GM12878 (cell line): ENCODE results near the gene CHTOP. TPM values are rescaled to one million over a fixed set of nuclear protein-coding genes. Genes with fewer than 3 reads are reported as not detected.

ENCODE experiments used
- ATAC-seq: fragments of 200-7000 bp; cut with Tn5 transposase; 3 replicates; pipeline ENCODE4 v1.9.1; 2020; ENCODE audit warnings: mild to moderate bottlenecking, moderate library complexity
- BruUV-seq: library from RNA; stranded (reverse); fragments of 400-500 nt; replicated peaks from 2 replicates; lab custom pipeline; 2021; lab: Mats Ljungman, UMichigan
- CTCF ChIA-PET: fragments of 300-600 bp; sonication (Branson Sonifier 250); formaldehyde crosslinking; extraction: SDS; loops from one replicate; lab custom pipeline; 2021; ENCODE audit warnings: inconsistent platforms; lab: Yijun Ruan, JAX
- POLR2A ChIA-PET: fragments of 350-600 bp; formaldehyde crosslinking; extraction: SDS; loops from one replicate; lab custom pipeline; 2021; ENCODE audit warnings: inconsistent platforms; lab: Charles Lee
- RAD21 ChIA-PET: fragments of 300-600 bp; sonication (Branson Sonifier 250); formaldehyde crosslinking; loops from one replicate; lab custom pipeline; 2023; ENCODE audit warnings: antibody characterized with exemption; ENCODE audit not compliant: unreplicated experiment; lab: Charles Lee
- SMC1A ChIA-PET: fragments of 300-600 bp; sonication (Branson Sonifier 250); formaldehyde crosslinking; loops from one replicate; lab custom pipeline; 2023; ENCODE audit not compliant: unreplicated experiment, uncharacterized antibody; lab: Charles Lee
- DNase-seq: peaks from one replicate; pipeline ENCODE4 v3.0.0-alpha.2; 2011; ENCODE audit warnings: low read depth, low spot score
- FAIRE-seq: peaks from 3 replicates; lab custom pipeline; 2011; peaks lifted over from hg19 to GRCh38; lab: Jason Lieb, UNC
- H2AFZ ChIP-seq: 2 replicates; pipeline ENCODE4 v1.6.0; 2011; ENCODE audit warnings: low read depth, low read length, control low read depth; ENCODE audit not compliant: control insufficient read depth
- H3K27ac ChIP-seq: 2 replicates; pipeline ENCODE4 v1.5.1; 2011; ENCODE audit warnings: control low read depth; ENCODE audit not compliant: control insufficient read depth, insufficient read depth
- H3K27me3 ChIP-seq, 2 experiments: replicated peaks in 1 of 2; 2 replicates each; pipeline versions ENCODE4 v1.6.0 to v1.6.1; 2011; ENCODE audit warnings: low read length in 1 of 2; ENCODE audit not compliant: control insufficient read depth in 2 of 2, insufficient read depth in 2 of 2
- H3K36me3 ChIP-seq, 2 experiments: 2 replicates each; pipeline ENCODE4 v1.5.1; 2011; ENCODE audit warnings: low read length in 1 of 2; ENCODE audit not compliant: control insufficient read depth in 2 of 2, insufficient read depth in 2 of 2
- H3K4me1 ChIP-seq: 2 replicates; pipeline ENCODE4 v1.6.1; 2011; ENCODE audit warnings: mild to moderate bottlenecking, low read length, moderate library complexity, mixed read lengths; ENCODE audit not compliant: control insufficient read depth, insufficient read depth
- H3K4me2 ChIP-seq: 2 replicates; pipeline ENCODE4 v1.6.0; 2011; ENCODE audit warnings: control low read depth; ENCODE audit not compliant: control insufficient read depth, insufficient read depth
- H3K4me3 ChIP-seq: fragments of 200-600 bp; sonication (generic); 2 replicates; pipeline ENCODE4 v1.5.1; 2016
- H3K79me2 ChIP-seq: 2 replicates; pipeline ENCODE4 v1.6.0; 2011; ENCODE audit warnings: low read length; ENCODE audit not compliant: control insufficient read depth, insufficient read depth
- H3K9ac ChIP-seq: 2 replicates; pipeline ENCODE4 v1.8.0; 2011; ENCODE audit warnings: low read length, control low read depth, mixed read lengths; ENCODE audit not compliant: control insufficient read depth, insufficient read depth
- H3K9me3 ChIP-seq: replicated peaks from 3 replicates; pipeline ENCODE4 v1.5.1; 2011; ENCODE audit warnings: mild to moderate bottlenecking, low read length; ENCODE audit not compliant: control insufficient read depth, insufficient read depth
- H4K20me1 ChIP-seq: 2 replicates; pipeline ENCODE4 v1.6.0; 2011; ENCODE audit not compliant: control insufficient read depth, insufficient read depth
- ATF7 ChIP-seq: fragments of 450-650 bp; IDR thresholded peaks from 2 replicates; pipeline ENCODE4 v1.6.1; 2016; ENCODE audit warnings: low read depth, mild to moderate bottlenecking
- BMI1 ChIP-seq: fragments of 450-650 bp; IDR thresholded peaks from 2 replicates; pipeline ENCODE4 v1.6.1; 2016; ENCODE audit warnings: mild to moderate bottlenecking, moderate library complexity, borderline replicate concordance
- HDGF ChIP-seq: fragments of 450-650 bp; IDR thresholded peaks from 2 replicates; pipeline ENCODE4 v1.6.1; 2016; ENCODE audit warnings: antibody characterized with exemption
- JUNB ChIP-seq: IDR thresholded peaks from 2 replicates; pipeline ENCODE4 v1.6.1; 2016; ENCODE audit warnings: antibody characterized with exemption, mild to moderate bottlenecking
- MTA2 ChIP-seq: fragments of 450-650 bp; IDR thresholded peaks from 2 replicates; pipeline ENCODE4 v1.6.1; 2016; ENCODE audit warnings: low read depth, mild to moderate bottlenecking, moderate library complexity
- NBN ChIP-seq: fragments of 450-650 bp; IDR thresholded peaks from 2 replicates; pipeline ENCODE4 v1.6.1; 2016
- NFXL1 ChIP-seq: fragments of 450-650 bp; IDR thresholded peaks from 2 replicates; pipeline ENCODE4 v1.6.1; 2017; ENCODE audit warnings: antibody characterized with exemption, mild to moderate bottlenecking, borderline replicate concordance
- NR2C1 ChIP-seq: fragments of 450-650 bp; IDR thresholded peaks from 2 replicates; pipeline ENCODE4 v1.6.1; 2017; ENCODE audit warnings: antibody characterized with exemption, mild to moderate bottlenecking, moderate library complexity
- RB1 ChIP-seq: fragments of 450-650 bp; formaldehyde crosslinking; IDR thresholded peaks from 2 replicates; pipeline ENCODE4 v1.6.1; 2017; ENCODE audit warnings: mild to moderate bottlenecking, borderline replicate concordance
- SUPT20H ChIP-seq: IDR thresholded peaks from 2 replicates; pipeline ENCODE4 v1.6.1; 2011; ENCODE audit warnings: low read depth, mild to moderate bottlenecking, low read length, moderate library complexity, borderline replicate concordance; ENCODE audit not compliant: control insufficient read depth
- SUZ12 ChIP-seq: fragments of 200-600 bp; sonication (generic); IDR thresholded peaks from one replicate; pipeline ENCODE4 v1.6.1; 2018; ENCODE audit warnings: antibody characterized with exemption, mild to moderate bottlenecking; ENCODE audit not compliant: unreplicated experiment
- WGBS: methylation state at CpG from one replicate; pipeline ENCODE4 v1.1.6; 2016; ENCODE audit warnings: low lambda C conversion rate; ENCODE audit not compliant: insufficient replicate concordance, insufficient coverage; ENCODE audit errors: missing lambda C conversion rate; 5-methylcytosine and 5-hydroxymethylcytosine counted together
- in situ Hi-C: fragments of 300-500 bp; cut with MboI; formaldehyde crosslinking; loops from 9 replicates; pipeline ENCODE4 v1.14.3; 2018; ENCODE audit warnings: mixed read lengths
- intact Hi-C: fragments of 100-400 bp; cut with micrococcal nuclease; formaldehyde crosslinking; loops from one replicate; pipeline ENCODE4 v1.14.2; 2022; ENCODE audit not compliant: unreplicated experiment
- polyA plus RNA-seq, 11 experiments: library from polyadenylated mRNA; depleted of rRNA in 4 of 11; unstranded in 6 of 11; stranded (reverse) in 5 of 11; fragments of >200 nt; fragmentation: Nextera tagmentation in 4 of 11; fragmentation: Illumina TruSeq in 1 of 11; extraction: Ambion mirVana in 4 of 11; extraction: Trizol in 1 of 11; gene quantifications; 1 replicate in 1 of 11; 2 replicates in 10 of 11; pipeline versions ENCODE4 v1.2.1 to v1.2.3, GENCODE V29; 2011 to 2016; ENCODE audit warnings: inconsistent platforms in 2 of 11, missing spikeins in 2 of 11, low read depth in 1 of 11
- total RNA-seq, 4 experiments: library from RNA; depleted of rRNA in 3 of 4; stranded (reverse); fragments of >200 nt in 3 of 4; fragmentation: Illumina TruSeq in 1 of 4; extraction: Trizol in 1 of 4; gene quantifications; 2 replicates each; pipeline versions ENCODE4 v1.2.1 to v1.2.3, GENCODE V29; 2013 to 2021
- TF ChIP-seq, protein P1 (sequence below): IDR thresholded peaks from 2 replicates; pipeline ENCODE4 v1.6.1; 2011; ENCODE audit warnings: borderline replicate concordance, low read depth, mild to moderate bottlenecking, moderate library complexity, low read length; ENCODE audit not compliant: insufficient read depth, poor library complexity, severe bottlenecking
- TF ChIP-seq, protein P2 (sequence below), 3 experiments: IDR thresholded peaks in 2 of 3; conservative IDR thresholded peaks in 1 of 3; 2 replicates each; pipeline ENCODE4 v1.5.1; 2011; ENCODE audit warnings: low read depth in 3 of 3, low read length in 3 of 3, mild to moderate bottlenecking in 3 of 3, control low read depth in 2 of 3, moderate library complexity in 2 of 3, inconsistent platforms in 1 of 3, mixed read lengths in 1 of 3; ENCODE audit not compliant: control insufficient read depth in 2 of 3, insufficient read depth in 1 of 3; ENCODE audit errors: extremely low read depth in 1 of 3
- TF ChIP-seq, protein P3 (sequence below): fragments of 450-650 bp; IDR thresholded peaks from 2 replicates; pipeline ENCODE4 v1.6.1; 2017; ENCODE audit warnings: mild to moderate bottlenecking, moderate library complexity

CHTOP gene
- total and polyA plus RNA-seq, 10 of the 15 experiments (the other 5 are each of a cell fraction or from before 2014, with no cell fraction given), result 8.4 to 93.8 (median 52.3) TPM

DNA sequence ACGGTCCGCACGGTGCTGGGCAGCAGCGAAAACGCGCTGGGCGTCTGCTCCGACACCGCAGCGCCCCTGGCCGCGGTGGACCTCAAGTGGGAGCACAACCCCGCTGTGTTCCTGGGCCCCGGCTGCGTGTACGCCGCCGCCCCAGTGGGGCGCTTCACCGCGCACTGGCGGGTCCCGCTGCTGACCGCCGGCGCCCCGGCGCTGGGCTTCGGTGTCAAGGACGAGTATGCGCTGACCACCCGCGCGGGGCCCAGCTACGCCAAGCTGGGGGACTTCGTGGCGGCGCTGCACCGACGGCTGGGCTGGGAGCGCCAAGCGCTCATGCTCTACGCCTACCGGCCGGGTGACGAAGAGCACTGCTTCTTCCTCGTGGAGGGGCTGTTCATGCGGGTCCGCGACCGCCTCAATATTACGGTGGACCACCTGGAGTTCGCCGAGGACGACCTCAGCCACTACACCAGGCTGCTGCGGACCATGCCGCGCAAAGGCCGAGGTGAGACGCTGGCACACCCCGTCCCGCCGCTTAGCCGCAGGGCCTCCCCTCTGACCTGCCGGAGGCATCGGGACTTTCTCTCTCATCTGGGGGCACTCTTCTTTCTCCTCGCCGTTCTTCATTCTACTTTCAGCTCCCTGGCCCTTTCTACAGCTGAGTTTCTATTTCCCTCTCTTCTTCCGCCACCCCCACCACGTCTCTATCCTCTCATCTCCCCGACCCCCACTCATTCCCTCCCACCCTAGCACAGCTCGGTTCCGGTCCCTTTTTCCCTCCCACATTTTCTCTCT is 45.7 kb downstream of the CHTOP start:
- ChIA-PET RAD21 (interaction anchor here (0.6 to 1.8 kb wide), 7 partner anchors 53 to 1371 kb away, joined by 3 to 6 read pairs (median 3); partner anchors contain the start of gene ADAM15), CTCF (interaction anchor here (0.6 to 6.9 kb wide), 10 partner anchors 24 to 307 kb away, joined by 3 to 84 read pairs (median 4); partner anchors contain the start of gene RAB13), SMC1A (interaction anchor here (0.6 to 6.3 kb wide), 10 partner anchors 62 to 307 kb away, joined by 3 to 55 read pairs (median 4); partner anchors contain the start of gene RAB13), POLR2A (interaction anchor here (0.9 kb wide), 2 partner anchors 69 to 112 kb away, joined by 3 to 9 read pairs; no protein-coding TSS in a partner anchor)
- 21% methylated on average over 70 of the region's 73 CpGs for WGBS
- Histone ChIP-seq H3K4me3 (peak overlapping the region; percentile 47; the same call in 1 of the 2 replicates), H3K36me3 (no peaks in the 10 kb centered on the region), H3K27me3 (peaks cover 14 to 23% of the 10 kb centered on the region in 2 experiments), H3K27ac (no peak overlapping the region), H2AFZ (peak overlapping the region; percentile 44), H3K79me2 (no peaks in the 10 kb centered on the region), H4K20me1 (no peaks in the 10 kb centered on the region; the same call in 1 of the 2 replicates), H3K4me2 (peak overlapping the region; percentile 90), H3K9ac (no peak overlapping the region), H3K9me3 (no peaks in the 10 kb centered on the region; the same call in 2 of the 3 replicates), H3K4me1 (peaks cover 16% of the 10 kb centered on the region)
- DNase-seq, result no peak
- BruUV-seq, result no TSS peak
- intact Hi-C loops (loop anchor here (2.0 kb wide), 1 partner anchor 307 kb away; the partner anchor contains the start of gene RAB13), in situ Hi-C loops (loop anchor here (5.0 kb wide), 2 partner anchors 68 to 308 kb away; partner anchors contain the start of gene RAB13)
- no peak for FAIRE-seq
- ATAC-seq, result peak; percentile 72
- TF ChIP-seq NR2C1 (no peak), NBN (0 out of 2 replicates have a peak, but pooled peaks have one; percentile 43), RB1 (no peak), ATF7 (no peak), HDGF (0 out of 2 replicates have a peak, but pooled peaks have one; percentile 32), MTA2 (peak; percentile 20; the same call in 1 of the 2 replicates), SUPT20H (no peak), JUNB (no peak), NFXL1 (no peak), BMI1 (no peak), SUZ12 (peak; percentile 47)
- TF ChIP-seq, protein P1, sequence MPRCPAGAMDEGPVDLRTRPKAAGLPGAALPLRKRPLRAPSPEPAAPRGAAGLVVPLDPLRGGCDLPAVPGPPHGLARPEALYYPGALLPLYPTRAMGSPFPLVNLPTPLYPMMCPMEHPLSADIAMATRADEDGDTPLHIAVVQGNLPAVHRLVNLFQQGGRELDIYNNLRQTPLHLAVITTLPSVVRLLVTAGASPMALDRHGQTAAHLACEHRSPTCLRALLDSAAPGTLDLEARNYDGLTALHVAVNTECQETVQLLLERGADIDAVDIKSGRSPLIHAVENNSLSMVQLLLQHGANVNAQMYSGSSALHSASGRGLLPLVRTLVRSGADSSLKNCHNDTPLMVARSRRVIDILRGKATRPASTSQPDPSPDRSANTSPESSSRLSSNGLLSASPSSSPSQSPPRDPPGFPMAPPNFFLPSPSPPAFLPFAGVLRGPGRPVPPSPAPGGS, result no peak
- TF ChIP-seq, protein P2, sequence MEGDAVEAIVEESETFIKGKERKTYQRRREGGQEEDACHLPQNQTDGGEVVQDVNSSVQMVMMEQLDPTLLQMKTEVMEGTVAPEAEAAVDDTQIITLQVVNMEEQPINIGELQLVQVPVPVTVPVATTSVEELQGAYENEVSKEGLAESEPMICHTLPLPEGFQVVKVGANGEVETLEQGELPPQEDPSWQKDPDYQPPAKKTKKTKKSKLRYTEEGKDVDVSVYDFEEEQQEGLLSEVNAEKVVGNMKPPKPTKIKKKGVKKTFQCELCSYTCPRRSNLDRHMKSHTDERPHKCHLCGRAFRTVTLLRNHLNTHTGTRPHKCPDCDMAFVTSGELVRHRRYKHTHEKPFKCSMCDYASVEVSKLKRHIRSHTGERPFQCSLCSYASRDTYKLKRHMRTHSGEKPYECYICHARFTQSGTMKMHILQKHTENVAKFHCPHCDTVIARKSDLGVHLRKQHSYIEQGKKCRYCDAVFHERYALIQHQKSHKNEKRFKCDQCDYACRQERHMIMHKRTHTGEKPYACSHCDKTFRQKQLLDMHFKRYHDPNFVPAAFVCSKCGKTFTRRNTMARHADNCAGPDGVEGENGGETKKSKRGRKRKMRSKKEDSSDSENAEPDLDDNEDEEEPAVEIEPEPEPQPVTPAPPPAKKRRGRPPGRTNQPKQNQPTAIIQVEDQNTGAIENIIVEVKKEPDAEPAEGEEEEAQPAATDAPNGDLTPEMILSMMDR (IDR thresholded peaks at IDR 0.05 in 2 of 3, conservative IDR thresholded peaks at IDR 0.05 in 1 of 3; ENCODE audit: control insufficient read depth in 2 of 3, extremely low read depth in 1 of 3, insufficient read depth in 1 of 3, low read depth in 3 of 3, low read length in 3 of 3), result peak in 2 of 3 experiments; percentile 10 to 11; a peak in 1 of 6 replicates
- TF ChIP-seq, protein P3, sequence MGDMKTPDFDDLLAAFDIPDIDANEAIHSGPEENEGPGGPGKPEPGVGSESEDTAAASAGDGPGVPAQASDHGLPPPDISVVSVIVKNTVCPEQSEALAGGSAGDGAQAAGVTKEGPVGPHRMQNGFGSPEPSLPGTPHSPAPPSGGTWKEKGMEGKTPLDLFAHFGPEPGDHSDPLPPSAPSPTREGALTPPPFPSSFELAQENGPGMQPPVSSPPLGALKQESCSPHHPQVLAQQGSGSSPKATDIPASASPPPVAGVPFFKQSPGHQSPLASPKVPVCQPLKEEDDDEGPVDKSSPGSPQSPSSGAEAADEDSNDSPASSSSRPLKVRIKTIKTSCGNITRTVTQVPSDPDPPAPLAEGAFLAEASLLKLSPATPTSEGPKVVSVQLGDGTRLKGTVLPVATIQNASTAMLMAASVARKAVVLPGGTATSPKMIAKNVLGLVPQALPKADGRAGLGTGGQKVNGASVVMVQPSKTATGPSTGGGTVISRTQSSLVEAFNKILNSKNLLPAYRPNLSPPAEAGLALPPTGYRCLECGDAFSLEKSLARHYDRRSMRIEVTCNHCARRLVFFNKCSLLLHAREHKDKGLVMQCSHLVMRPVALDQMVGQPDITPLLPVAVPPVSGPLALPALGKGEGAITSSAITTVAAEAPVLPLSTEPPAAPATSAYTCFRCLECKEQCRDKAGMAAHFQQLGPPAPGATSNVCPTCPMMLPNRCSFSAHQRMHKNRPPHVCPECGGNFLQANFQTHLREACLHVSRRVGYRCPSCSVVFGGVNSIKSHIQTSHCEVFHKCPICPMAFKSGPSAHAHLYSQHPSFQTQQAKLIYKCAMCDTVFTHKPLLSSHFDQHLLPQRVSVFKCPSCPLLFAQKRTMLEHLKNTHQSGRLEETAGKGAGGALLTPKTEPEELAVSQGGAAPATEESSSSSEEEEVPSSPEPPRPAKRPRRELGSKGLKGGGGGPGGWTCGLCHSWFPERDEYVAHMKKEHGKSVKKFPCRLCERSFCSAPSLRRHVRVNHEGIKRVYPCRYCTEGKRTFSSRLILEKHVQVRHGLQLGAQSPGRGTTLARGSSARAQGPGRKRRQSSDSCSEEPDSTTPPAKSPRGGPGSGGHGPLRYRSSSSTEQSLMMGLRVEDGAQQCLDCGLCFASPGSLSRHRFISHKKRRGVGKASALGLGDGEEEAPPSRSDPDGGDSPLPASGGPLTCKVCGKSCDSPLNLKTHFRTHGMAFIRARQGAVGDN, result 0 out of 2 replicates have a peak, but pooled peaks have one; percentile 26
